Testis (tissue), 2 donors: Measurements from ENCODE around the gene BBOF1.

Experiments
- CTCF ChIP-seq, 3 experiments: fragments of 450-650 bp in 2 of 3; fragments of 200-600 bp in 1 of 3; sonication (generic) in 1 of 3; IDR thresholded peaks; one replicate each; pipeline ENCODE4 v1.5.1; 2016 to 2019; ENCODE audit warnings: antibody characterized with exemption in 3 of 3, mild to moderate bottlenecking in 2 of 3, moderate library complexity in 1 of 3
- POLR2A ChIP-seq: fragments of 450-650 bp; IDR thresholded peaks from one replicate; pipeline ENCODE4 v1.6.1; 2017; ENCODE audit warnings: antibody characterized with exemption, mild to moderate bottlenecking, moderate library complexity

GRCh38 chr14:74018174-74018585, 969 bp upstream of the BBOF1 start:
- no peak for TF ChIP-seq CTCF (IDR thresholded peaks at IDR 0.05)
- TF ChIP-seq POLR2A, result no peak
